GM18508 (cell line): ENCODE measurements around the gene SPG11.
"Not testable (repeated sequence)": the region's sequence is repeated elsewhere in the genome, so short reads cannot be mapped to it uniquely, and the experiment has no call there.

Source experiments
- ATAC-seq: cut with Tn5 transposase; IDR thresholded peaks from one replicate; pipeline ENCODE4 v1.9.1; 2021; ENCODE audit warnings: moderate number of reproducible peaks; ENCODE audit not compliant: insufficient read depth, unreplicated experiment

Gene SPG11

DNA sequence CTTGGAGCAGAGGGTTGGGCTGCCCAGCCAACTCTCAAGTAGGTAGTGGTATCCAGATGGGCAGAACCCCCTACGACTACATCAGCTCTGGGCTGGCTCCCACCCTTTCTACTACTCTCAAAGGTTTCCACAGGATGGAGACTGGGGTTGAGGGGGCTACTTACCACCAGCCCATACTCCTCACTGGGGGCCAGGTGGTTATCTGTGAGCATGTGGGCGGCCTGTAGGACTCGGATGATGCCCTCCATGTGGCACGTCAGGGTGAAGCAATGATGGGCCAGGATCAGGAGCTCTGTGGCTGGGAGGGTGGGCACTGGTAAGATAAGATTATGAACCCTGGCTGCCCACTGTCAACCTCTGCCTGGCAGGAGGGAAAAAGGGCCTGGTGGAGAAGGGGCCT, 93.1 kb downstream of the SPG11 start:
- no peak for ATAC-seq

DNA sequence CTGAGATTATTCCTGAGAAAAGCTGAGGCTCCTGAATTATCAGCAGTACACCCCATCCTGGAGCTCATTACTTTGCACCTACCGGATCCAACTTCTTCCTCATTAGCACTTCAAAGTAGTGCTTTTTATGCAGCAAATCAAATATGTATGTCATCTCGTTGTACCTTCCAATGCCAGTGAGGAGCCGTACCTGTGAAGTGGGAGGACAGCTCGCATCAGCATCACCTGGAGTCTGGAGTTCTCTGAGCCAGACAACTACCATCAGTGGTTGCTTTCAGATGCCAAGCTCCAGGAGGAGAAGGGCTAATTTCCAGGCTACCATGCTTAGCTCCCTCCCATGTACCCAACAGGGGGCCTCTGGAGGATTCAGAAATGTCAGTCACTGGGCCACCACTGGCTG, 94.1 kb downstream of the SPG11 start:
- ATAC-seq = no peak

DNA sequence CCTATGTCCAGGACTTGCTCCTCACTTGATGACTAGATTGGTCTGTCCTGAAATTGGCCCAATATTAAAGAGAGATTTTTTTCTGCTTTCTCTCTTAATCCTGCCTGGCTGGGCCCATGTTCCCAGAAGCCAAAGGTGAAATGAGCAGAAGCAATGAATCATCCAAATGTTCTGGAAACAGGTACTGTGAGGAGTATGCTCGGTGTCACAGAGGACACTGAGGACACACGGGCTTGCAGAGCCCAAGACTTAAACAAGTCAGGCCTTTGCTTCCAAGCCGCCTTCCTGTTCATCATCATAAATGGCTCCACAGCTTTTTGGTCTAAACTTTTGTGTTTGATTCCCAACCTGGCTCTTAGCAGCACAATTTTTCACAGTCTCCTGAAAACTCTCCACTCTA, 95.1 kb downstream of the SPG11 start:
- ATAC-seq = no peak

DNA sequence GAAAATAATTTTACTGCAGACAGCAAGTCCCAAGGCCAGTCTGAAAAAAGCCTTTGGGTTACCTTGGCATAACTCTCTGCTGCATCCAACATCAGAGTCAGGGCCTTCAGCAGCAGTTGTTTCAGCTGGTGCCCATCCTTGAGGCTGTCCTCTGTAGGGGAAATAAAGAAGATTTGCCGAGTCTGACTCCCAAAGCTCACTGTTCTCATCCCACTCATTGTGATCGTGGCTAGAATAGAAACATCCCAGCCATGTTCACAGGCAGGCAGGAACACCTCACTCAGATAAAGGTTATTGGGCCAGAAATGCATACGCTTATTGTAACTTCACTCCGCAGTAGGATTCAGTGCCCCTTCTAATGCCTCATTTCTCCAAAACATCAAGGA, 97.3 kb downstream of the SPG11 start:
- ATAC-seq = no peak

DNA sequence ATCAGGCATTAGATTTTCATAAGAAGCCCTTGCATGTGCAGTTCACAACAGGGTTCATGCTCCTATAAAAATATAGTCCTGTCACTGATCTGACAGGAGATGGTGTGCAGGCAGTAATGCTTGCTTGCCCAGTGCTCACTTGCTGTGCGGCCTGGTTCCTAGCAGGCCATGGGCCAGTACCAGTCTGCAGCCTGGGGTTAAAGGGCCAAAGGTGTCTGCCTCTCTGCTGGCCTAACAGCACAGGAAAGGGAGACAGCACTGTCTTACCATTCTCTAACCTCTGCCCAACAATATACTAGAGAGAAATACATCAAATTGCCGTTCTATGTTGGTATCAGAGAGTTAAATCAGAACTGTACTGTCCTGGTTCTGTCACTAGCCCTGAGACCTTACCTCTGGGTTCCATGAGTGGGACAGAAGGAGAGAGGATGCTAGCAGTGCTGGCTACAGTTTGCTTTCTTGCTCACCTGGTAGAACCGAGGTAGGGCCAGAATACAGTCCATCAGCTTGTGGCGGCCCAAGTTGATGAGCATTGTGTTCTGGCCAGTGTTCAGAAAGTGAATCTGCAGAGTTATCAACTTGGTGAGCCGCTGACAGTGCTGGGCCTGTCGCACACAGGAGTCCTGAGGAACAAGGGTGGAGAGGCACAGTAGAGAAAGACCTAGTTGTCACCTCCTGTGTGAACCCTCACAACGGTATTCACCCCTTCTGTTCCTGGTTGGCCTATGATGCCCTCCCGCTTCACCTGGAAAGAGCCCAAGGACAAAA, 97.9 kb downstream of the SPG11 start:
- ATAC-seq = no peak

DNA sequence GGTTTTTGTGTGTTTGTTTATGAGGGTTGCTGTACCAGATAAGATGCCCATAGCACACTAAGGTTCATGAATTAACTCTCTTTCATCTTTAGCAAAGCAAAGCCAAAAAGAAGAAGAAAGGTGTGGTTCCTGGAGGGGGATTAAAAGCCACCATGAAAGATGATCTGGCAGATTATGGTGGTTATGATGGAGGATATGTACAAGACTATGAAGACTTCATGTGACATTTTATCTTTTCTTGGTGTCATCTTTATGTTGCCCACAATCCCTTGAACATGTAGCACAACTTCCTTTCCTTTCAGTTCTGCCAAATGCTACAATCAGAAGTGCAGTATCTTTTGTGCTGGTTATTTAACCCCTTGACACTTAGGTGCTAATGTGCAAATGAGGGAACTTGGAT, 102.5 kb downstream of the SPG11 start:
- ATAC-seq = not testable (repeated sequence)

DNA sequence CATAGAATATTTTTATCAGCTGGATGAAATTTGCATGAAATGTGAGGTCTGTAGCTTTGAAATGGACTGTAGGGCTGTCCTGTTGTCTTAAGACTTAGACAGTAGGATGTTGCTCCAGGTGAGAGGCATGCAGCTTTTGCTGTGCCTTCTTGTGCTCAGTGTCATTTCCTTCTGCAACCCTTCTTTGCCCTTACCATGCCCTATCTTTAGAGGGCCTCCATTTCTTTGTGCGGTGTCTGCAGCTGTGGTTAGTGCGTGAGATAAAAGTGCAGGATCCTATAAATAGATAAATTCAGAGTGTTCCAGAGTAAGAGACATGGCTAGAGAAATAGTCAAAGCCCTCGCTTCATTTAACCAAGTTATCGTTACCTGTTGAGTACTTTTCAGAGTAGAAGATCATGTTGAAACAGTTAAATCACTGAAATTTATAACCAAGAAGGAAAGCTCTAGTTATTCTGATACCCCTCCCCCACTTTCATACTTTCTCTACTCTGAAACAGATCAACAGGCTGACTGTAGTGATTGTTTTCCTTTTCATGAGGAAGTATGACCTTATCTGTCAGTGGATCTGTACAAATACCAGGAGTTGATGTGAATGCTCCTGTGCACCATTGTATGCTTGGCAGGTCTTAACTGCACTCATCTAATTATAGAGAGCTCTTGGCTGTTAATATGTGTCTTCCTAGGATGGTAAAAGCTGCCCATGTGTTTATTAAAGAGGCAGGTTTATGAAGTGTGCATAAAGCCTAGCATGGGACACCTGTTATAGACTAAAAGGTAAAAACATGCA, 108.3 kb downstream of the SPG11 start:
- ATAC-seq = no peak

DNA sequence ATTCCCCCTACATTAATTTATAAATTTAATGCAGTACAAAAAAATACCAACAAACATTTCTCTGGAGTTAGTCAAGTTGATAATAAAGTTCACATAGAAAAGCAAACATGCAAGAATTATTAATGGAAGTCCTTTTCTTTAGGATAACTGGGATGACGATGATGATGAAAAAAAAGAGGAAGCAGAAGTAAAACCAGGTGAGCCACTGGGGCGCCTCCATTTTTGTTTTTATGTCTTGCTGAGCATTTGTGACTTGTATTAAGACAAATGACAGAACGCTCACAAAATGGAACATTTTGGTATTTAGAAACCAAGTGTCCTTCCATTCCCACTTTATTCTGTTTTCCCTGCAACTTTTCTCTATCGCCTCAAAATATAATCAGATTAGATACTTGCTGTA, 112.7 kb downstream of the SPG11 start:
- no peak for ATAC-seq

DNA sequence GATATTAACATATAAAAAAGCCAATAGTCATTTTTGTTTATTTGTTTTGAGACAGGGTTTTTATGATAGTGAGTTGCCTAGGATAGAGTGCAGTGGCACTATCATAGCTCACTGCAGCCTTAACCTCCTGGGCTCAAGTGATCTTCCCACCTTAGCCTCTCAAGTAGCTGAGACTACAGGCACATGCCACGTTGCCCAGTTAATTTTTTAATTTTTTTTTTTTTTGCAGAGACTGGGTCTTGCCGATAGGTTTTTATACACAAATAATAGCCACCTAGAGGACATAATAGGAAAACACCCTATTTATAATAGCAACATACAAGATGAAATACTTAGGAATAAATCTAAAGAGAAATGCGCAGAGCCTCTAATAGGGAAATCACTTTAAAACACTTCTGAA, 113.2 kb downstream of the SPG11 start:
- ATAC-seq = no peak

DNA sequence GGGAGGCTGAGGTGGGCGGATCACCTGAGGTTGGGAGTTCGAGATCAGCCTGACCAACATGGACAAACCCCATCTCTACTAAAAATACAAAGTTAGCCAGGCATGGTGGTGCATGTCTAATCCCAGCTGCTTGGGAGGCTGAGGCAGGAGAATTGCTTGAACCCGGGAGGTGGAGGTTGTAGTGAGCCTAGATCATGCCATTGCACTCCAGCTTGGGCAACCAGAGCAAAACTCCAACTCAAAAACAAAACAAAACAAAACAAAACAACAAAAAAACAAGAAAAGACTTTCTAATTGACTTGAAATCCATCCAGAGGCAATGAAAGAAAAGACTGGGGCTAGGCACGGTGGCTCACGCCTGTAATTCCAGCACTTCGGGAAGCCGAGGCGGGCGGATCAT, 114.3 kb downstream of the SPG11 start:
- ATAC-seq = not testable (repeated sequence)

DNA sequence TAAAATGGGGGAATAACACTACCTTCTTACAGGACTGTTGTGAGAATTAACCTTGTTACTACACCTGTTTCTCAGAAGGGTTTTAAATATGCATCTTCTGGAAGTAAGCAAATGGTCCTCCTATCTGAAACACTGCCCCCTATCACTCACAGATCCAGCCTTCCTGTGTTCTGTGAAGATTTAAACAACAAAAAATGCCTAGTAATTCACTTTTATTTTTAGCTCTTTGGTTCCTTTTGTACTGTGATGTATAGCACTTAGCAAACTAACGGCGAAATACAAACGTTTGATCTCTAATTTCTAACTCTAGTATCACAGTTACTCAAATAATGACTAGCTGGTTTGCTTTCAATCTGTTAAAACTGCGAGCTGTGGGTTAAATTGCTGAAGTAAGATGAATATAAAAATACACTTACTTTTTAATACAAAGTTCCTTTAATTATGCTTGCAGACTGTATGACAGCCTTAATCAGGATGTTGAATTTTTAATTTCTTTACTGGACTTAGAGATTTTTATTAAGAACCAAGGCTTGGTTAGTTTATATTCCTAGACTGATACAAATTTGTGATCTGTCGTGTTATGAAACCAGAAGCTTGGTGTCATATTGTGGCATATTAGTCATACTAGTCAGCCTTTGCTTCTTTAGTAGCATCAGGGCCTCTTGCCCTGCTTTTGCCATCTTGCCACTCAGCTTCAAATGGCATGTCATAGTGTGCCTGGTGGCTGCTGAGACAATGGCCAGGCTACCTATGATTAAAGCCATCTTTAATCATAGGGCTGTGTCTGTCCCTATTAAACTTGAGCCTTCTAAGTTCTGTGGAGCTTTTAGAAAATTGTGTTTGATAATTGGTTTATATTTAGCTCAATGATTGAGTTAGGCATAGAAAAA, 117.3 kb downstream of the SPG11 start:
- peak; percentile 47 for ATAC-seq

DNA sequence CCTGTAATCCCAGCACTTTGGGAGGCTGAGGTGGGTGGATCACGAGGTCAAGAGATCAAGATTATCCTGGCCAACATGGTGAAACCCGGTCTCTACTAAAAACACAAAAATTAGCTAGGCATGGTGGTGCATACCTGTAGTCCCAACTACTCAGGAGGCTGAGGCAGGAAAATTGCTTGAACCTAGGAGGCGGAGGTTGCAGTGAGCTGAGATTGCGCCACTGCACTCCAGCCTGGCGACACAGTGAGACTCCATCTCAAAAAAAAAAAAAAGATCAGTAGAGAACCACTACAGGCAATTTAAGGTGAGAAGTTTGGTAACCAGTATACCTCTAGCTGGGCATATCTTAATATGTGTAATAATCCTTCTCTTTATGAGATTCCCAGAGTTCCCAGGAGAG, 118.7 kb downstream of the SPG11 start:
- not testable (repeated sequence) for ATAC-seq

DNA sequence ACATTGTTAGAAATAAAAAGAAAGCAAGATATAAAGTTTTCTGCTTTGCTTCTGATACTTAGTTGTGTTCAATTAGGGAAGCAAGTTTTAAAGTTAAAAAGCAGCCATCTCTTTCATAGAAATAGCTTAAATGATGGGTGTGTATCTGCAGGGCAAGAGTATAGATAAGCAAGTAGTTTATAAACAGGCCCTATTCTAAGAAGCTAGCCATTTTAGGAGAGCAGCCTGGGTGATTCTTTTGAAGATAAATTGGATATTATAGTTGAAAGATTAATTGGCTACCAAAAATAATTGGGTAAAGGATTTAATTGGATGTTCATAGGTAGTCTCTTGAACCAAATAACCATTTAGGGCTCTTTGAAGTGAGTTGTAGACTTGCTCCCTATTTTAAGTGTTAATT, 120.9 kb downstream of the SPG11 start:
- ATAC-seq = no peak

DNA sequence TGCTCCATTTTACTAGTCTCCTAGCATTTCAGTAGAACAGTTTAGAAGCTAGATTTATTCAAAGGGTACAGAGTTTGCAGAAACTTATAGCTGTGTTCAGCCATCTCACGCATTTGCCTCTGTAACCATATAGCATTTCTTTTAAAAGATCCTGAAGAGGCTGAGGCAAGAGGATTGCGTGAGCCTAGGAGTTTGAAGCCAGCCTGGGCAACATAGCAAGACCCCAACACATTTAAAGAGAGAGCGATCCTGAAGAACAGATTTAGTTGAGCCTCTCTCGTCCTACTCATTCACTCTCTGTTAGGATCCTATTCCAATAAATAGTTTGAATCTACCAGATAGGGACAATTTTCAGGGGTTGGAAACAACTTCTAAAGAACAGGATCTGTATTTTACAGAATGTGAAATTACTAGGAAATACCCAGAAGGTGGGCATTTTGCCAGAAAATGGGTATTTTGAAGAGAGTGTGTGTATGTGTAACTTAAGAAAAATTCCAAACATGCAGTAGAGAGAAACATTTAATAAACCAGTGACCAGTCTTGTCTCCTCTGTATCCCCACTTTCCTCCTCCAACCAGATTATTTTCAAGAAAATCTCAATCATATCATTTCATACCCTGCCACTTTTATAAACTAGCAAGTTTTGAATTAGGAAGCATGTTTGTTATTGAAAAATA, 122.0 kb downstream of the SPG11 start:
- no peak for ATAC-seq

DNA sequence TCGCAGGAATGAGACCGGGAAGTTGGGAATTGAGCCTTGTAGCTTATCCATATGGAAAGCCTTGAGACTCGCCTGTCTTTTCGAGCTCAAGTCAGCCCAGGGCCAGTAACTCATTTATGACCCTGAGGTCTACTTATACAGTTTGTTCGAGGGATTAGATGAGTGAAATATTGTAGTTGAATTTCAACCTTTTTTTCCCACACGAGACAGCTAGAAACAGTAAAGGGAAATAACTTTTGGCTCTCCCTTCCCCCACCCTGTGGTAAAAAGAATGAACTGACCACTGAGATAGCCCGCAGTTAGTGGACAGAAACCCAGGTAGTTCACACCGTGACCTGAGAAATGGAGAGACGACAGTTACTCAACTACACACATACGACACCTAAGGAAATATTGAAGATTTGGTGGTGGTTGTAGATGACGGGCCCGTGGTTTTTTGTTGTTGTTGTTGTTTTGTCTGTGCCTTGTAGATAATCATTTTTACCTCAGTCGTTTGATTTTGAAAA, 125.7 kb downstream of the SPG11 start:
- ATAC-seq = no peak

DNA sequence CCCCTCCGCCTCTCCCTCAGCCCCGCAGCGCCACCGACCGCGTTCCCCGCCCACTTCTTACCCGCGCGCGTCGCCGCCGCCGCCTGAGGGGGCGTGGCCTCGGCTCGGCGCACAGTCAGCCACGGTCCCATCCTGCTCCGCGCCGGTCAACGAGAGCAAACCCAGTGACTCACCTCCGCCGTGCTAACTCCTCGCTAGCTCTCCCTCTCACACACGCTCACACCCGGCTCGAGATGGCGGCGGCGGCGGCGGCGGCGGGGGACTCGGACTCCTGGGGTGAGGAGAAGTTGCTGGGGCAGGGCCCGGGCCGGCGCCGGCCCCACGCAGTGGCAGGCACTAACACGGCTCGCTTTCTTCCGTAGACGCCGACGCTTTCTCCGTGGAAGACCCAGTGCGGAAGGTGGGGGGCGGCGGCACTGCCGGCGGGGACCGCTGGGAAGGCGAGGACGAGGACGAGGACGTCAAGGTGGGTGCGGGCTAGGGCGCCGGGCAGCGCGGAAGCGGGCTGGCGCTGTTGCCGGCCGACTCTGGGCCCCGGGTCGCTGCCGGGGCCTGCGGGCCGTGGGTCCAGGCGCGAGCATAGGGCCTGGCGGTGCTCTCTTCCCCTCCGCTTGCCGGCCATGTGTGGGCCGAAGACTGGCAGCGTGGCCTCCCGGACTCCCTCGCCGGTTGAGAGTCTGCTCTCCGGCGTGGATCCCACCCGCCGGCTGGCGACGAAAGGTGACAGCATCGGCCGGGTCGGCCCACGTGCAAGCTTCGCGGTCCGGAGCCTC, 126.3 kb downstream of the SPG11 start, which contains the start of gene EIF3J:
Gene EIF3J, plus strand, starts transcription at position 186 of the 773 bp plus-strand sequence. Its CDS starts 48 bp downstream, at position 234.
- ATAC-seq = peak; percentile 64

DNA sequence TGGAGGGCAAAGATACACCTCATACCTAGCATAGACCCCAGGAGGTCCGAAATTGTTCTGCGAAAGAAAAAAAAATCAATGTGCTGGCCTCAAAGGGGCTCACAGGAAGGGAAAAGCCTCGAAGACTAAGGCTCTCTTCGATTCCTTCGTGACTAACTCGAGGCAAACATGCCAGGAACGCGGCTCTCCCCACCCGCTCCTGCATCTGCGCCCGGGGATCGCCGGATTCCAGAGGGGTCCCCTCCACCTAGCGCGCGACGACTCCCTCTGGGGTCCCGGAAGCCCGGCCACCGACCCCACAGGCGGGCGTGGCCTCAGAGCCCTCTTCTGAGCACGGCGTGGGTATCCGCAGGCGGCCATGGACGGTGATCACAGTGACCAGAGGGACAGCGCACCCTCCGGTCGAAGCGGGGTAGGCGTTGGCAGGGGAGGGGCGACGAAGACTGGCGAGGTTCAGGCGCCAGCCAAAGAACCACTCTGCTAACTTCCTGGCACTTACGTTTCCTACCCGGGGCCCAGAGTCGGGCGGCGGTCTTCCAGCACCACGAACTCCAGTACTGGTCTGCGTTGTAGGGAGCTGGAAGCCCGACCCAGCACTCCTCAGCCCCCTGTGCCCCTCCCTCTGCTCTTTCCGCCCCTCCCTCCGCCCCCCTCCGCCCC, 127.0 kb downstream of the SPG11 start:
- peak; percentile 55 for ATAC-seq

DNA sequence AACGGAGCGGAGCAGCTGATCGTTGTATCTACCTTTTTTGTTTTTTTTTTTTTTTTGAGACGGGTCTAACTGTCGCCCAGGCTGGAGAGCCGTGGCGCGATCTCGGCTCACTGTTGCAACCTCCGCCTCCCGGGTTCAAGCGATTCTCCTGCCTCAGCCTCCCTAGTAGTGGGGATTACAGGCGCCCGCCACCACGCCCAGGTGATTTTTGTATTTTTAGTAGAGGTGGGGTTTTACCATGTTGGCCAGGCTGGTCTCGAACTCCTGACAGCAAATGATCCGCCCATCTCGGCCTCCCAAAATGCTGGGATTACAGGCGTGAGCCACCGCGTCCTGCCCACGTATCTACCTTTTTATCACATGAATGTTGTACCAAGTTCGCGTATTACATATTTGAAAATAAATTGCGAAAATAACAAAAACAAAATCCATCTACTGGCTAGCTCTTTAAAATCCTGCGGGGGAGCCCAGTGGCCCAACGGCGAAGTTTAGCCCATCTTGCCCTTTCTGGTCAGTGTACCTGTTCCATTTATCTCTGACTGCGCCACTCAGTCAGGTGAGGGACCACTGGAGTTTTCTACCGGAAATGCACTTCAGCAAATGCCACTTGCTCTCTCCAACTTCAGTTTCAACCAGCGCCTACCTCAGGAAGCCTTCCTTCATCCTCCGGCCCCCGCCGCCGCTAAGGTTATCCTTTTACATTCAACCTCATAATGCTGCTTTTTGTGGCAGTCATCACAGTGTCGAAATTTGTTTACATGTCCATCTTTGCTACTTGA, 127.8 kb downstream of the SPG11 start:
- ATAC-seq = no peak
